Measurements from ENCODE around the gene HAPSTR1. TPM values are rescaled to one million over a fixed set of nuclear protein-coding genes. Genes with fewer than 3 reads are reported as not detected.

Gene HAPSTR1
- total RNA-seq, 1 donor = 86.8 TPM

- no peak overlapping the region for H3K4me3 ChIP-seq (ENCODE audit: low read depth, low read length)
- no peak for TF ChIP-seq CTCF (IDR thresholded peaks at IDR 0.05; ENCODE audit: insufficient read depth, low read depth, low read length)
These were observed 28.4 kb downstream of the HAPSTR1 start for GRCh38 chr16:9119795-9120194.

GRCh38 chr16:9122342-9122741 lies 30.9 kb downstream of the HAPSTR1 start:
- no peak for DNase-seq (ENCODE audit: low read depth)
- TF ChIP-seq CTCF (IDR thresholded peaks at IDR 0.05; ENCODE audit: insufficient read depth, low read depth, low read length) = no peak
- H3K4me3 ChIP-seq (ENCODE audit: low read depth, low read length) = no peak overlapping the region

More at GRCh38 chr16:9119795-9120194, 28.4 kb downstream of the HAPSTR1 start:
- peak; percentile 72 for DNase-seq (ENCODE audit: low read depth)

- DNase-seq (ENCODE audit: low read depth) = no peak
- TF ChIP-seq CTCF (IDR thresholded peaks at IDR 0.05; ENCODE audit: insufficient read depth, low read depth, low read length) = no peak
- no peak overlapping the region for H3K4me3 ChIP-seq (ENCODE audit: low read depth, low read length)
These were observed 31.5 kb downstream of the HAPSTR1 start for GRCh38 chr16:9122969-9123368.

- H3K4me3 ChIP-seq (ENCODE audit: low read depth, low read length) = no peak overlapping the region
- no peak for TF ChIP-seq CTCF (IDR thresholded peaks at IDR 0.05; ENCODE audit: insufficient read depth, low read depth, low read length)
- no peak for DNase-seq (ENCODE audit: low read depth)
These were observed 32.0 kb downstream of the HAPSTR1 start for GRCh38 chr16:9123401-9123800.

- H3K4me3 ChIP-seq (ENCODE audit: low read depth, low read length) = no peak overlapping the region
- DNase-seq (ENCODE audit: low read depth) = no peak
- TF ChIP-seq CTCF (IDR thresholded peaks at IDR 0.05; ENCODE audit: insufficient read depth, low read depth, low read length) = no peak
These were observed 32.4 kb downstream of the HAPSTR1 start for GRCh38 chr16:9123871-9124270.

- DNase-seq (ENCODE audit: low read depth) = no peak
- TF ChIP-seq CTCF (IDR thresholded peaks at IDR 0.05; ENCODE audit: insufficient read depth, low read depth, low read length) = no peak
- H3K4me3 ChIP-seq (ENCODE audit: low read depth, low read length) = no peak overlapping the region
These were observed 33.0 kb downstream of the HAPSTR1 start for GRCh38 chr16:9124444-9124843.

- no peak for TF ChIP-seq CTCF (IDR thresholded peaks at IDR 0.05; ENCODE audit: insufficient read depth, low read depth, low read length)
- H3K4me3 ChIP-seq (ENCODE audit: low read depth, low read length) = no peak overlapping the region
- no peak for DNase-seq (ENCODE audit: low read depth)
These were observed 33.6 kb downstream of the HAPSTR1 start for GRCh38 chr16:9124908-9125584.
